Breast epithelium (tissue), 3 donors: ENCODE measurements around the gene FAM170B.

Experiments
- POLR2A ChIP-seq: fragments of 450-650 bp; IDR thresholded peaks from one replicate; pipeline ENCODE4 v1.6.1; 2016; ENCODE audit warnings: antibody characterized with exemption, mild to moderate bottlenecking, moderate library complexity
- TF ChIP-seq, protein P1 (sequence below), 3 donors: fragments of 450-650 bp; IDR thresholded peaks; one replicate each; pipeline ENCODE4 v1.5.1; 2016 to 2017; ENCODE audit warnings: antibody characterized with exemption in 3 of 3, mild to moderate bottlenecking in 3 of 3, moderate library complexity in 3 of 3

DNA sequence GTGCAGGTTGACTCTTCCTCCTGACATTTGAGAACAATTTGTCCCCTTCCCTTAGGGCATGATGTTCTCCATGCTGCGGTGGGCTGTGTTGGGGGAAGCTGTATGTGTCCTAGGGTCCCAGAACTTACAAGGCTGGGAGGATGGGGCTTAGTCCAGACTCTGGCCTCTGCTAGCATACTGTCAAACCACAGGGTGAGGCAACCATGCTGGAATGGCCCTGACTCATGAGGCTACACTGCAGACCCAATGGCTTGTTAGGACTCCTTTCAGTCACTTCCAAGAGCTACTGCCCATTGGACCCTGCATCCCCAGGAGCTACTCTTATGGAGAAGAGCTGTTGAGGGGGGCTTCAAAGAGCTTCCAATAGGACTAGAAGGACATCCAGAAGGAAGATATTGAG is 20.1 kb upstream of the FAM170B start:
- TF ChIP-seq, protein P1, sequence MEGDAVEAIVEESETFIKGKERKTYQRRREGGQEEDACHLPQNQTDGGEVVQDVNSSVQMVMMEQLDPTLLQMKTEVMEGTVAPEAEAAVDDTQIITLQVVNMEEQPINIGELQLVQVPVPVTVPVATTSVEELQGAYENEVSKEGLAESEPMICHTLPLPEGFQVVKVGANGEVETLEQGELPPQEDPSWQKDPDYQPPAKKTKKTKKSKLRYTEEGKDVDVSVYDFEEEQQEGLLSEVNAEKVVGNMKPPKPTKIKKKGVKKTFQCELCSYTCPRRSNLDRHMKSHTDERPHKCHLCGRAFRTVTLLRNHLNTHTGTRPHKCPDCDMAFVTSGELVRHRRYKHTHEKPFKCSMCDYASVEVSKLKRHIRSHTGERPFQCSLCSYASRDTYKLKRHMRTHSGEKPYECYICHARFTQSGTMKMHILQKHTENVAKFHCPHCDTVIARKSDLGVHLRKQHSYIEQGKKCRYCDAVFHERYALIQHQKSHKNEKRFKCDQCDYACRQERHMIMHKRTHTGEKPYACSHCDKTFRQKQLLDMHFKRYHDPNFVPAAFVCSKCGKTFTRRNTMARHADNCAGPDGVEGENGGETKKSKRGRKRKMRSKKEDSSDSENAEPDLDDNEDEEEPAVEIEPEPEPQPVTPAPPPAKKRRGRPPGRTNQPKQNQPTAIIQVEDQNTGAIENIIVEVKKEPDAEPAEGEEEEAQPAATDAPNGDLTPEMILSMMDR (IDR thresholded peaks at IDR 0.05) = no peak
- TF ChIP-seq POLR2A = no peak
